Activated B cell treated with CpG ODN at 0.5 μM for 24 hours (primary cell): Measurements from ENCODE around the gene PLEKHO1. TPM values are rescaled to one million over a fixed set of nuclear protein-coding genes. Genes with fewer than 3 reads are reported as not detected.

Experiments
- ATAC-seq: fragments of 200-7000 bp; cut with Tn5 transposase; one replicate; pipeline ENCODE4 v1.10.0; 2021; ENCODE audit warnings: low read depth, mild to moderate bottlenecking, moderate library complexity
- CTCF ChIA-PET: fragments of 350-600 bp; sonication (Branson Sonifier 250); formaldehyde crosslinking; loops from one replicate; lab custom pipeline; 2021; ENCODE audit warnings: antibody characterized with exemption; lab: Charles Lee
- POLR2A ChIA-PET: fragments of 350-600 bp; sonication (Branson Sonifier 250); formaldehyde crosslinking; loops from one replicate; lab custom pipeline; 2021; ENCODE audit warnings: antibody characterized with exemption; lab: Charles Lee
- DNase-seq: peaks from one replicate; pipeline ENCODE4 v3.0.0; 2022
- H3K27ac Mint-ChIP-seq: one replicate; pipeline ENCODE4 v1.8.0; 2020; ENCODE audit warnings: mixed read lengths
- H3K27me3 Mint-ChIP-seq: one replicate; pipeline ENCODE4 v1.8.0; 2021; ENCODE audit warnings: mixed read lengths
- H3K36me3 Mint-ChIP-seq: one replicate; pipeline ENCODE4 v1.8.0; 2021; ENCODE audit warnings: low read depth, mixed read lengths
- H3K4me1 Mint-ChIP-seq: one replicate; pipeline ENCODE4 v1.8.0; 2021; ENCODE audit warnings: mixed read lengths
- H3K4me3 Mint-ChIP-seq: one replicate; pipeline ENCODE4 v1.8.0; 2020; ENCODE audit warnings: mild to moderate bottlenecking, mixed read lengths
- H3K9me3 Mint-ChIP-seq: one replicate; pipeline ENCODE4 v1.8.0; 2020; ENCODE audit warnings: mixed read lengths
- intact Hi-C: fragments of 100-400 bp; cut with micrococcal nuclease; formaldehyde crosslinking; loops from one replicate; pipeline ENCODE4 v1.15.1; 2024
- total RNA-seq: library from RNA; stranded (reverse); gene quantifications from 2 replicates; pipeline ENCODE4 v1.2.3, GENCODE V29; 2022
- TF ChIP-seq, protein P1 (sequence below): fragments of 200-600 bp; IDR thresholded peaks from one replicate; pipeline ENCODE4 v1.8.0; 2022; ENCODE audit warnings: antibody characterized with exemption, mild to moderate bottlenecking

PLEKHO1 gene
- total RNA-seq, 1 donor from 2014 or later = 208 TPM

DNA sequence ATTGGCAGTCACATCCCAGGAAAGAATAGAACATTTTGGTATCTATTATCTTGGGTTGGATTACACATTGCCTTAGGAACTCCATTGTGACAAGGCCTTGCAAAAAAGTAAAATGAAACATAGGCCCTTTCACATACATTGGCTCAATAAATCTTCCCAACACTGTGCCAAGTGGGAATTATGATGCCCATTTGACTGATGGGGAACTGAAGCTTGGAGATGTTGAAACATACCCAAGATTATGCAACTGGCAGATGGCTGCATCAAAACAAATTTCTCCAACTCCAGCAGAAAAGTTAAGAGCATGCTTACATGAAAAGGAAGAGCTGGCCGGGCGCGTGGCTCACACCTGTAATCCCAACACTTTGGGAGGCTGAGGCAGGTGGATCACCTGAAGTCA, 26.9 kb downstream of the PLEKHO1 start:
- no peak for DNase-seq
- Mint-ChIP-seq H3K27me3 (no peaks in the 10 kb centered on the region), H3K36me3 (peaks cover 5% of the 10 kb centered on the region)

DNA sequence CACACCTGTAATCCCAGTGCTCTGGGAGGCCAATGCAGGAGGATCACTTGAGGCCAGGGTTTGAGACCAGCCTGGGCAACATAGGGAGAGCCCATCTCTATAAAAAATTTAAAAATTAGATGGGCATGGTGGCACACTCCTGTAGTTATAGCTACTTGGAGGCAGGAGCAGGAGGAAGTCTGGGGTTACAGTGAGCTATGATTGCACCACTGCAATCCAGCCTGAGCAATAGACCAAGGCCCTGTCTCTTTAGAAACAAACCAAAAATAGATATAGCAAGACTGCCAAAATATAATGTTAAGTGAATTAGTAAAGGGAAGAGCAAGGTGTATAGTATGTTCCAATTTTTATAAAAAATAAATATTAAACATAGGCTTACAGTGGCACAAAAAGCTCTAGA, 28.8 kb downstream of the PLEKHO1 start:
- H3K36me3 Mint-ChIP-seq = peaks cover under 1% of the 10 kb centered on the region
- DNase-seq (no peak), ATAC-seq (no peak)
- ChIA-PET POLR2A (interaction anchor here (1.6 kb wide), 1 partner anchor 291 kb away, joined by 3 read pairs; a partner anchor contains a TSS), CTCF (interaction anchor here (1.0 kb wide), 1 partner anchor 13 kb away, joined by 3 read pairs; no protein-coding TSS in a partner anchor)
- intact Hi-C loops = no loop called here
- H3K27me3 Mint-ChIP-seq = no peaks in the 10 kb centered on the region
- no peak overlapping the region for H3K4me3 Mint-ChIP-seq
- TF ChIP-seq, protein P1, sequence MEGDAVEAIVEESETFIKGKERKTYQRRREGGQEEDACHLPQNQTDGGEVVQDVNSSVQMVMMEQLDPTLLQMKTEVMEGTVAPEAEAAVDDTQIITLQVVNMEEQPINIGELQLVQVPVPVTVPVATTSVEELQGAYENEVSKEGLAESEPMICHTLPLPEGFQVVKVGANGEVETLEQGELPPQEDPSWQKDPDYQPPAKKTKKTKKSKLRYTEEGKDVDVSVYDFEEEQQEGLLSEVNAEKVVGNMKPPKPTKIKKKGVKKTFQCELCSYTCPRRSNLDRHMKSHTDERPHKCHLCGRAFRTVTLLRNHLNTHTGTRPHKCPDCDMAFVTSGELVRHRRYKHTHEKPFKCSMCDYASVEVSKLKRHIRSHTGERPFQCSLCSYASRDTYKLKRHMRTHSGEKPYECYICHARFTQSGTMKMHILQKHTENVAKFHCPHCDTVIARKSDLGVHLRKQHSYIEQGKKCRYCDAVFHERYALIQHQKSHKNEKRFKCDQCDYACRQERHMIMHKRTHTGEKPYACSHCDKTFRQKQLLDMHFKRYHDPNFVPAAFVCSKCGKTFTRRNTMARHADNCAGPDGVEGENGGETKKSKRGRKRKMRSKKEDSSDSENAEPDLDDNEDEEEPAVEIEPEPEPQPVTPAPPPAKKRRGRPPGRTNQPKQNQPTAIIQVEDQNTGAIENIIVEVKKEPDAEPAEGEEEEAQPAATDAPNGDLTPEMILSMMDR = no peak
- H3K4me1 Mint-ChIP-seq = no peaks in the 10 kb centered on the region
- no peak overlapping the region for H3K27ac Mint-ChIP-seq
- H3K9me3 Mint-ChIP-seq = no peaks in the 10 kb centered on the region

More for the DNA sequence above, 26.9 kb downstream of the PLEKHO1 start:
- CTCF ChIA-PET = no interaction called here
- TF ChIP-seq, protein P1 = no peak
- Mint-ChIP-seq H3K4me1 (no peaks in the 10 kb centered on the region), H3K4me3 (no peak overlapping the region), H3K27ac (no peak overlapping the region), H3K9me3 (no peaks in the 10 kb centered on the region)
- intact Hi-C loops = no loop called here
- POLR2A ChIA-PET = interaction anchor here (1.4 kb wide), 1 partner anchor 10 kb away, joined by 13 read pairs; no protein-coding TSS in a partner anchor
- no peak for ATAC-seq

DNA sequence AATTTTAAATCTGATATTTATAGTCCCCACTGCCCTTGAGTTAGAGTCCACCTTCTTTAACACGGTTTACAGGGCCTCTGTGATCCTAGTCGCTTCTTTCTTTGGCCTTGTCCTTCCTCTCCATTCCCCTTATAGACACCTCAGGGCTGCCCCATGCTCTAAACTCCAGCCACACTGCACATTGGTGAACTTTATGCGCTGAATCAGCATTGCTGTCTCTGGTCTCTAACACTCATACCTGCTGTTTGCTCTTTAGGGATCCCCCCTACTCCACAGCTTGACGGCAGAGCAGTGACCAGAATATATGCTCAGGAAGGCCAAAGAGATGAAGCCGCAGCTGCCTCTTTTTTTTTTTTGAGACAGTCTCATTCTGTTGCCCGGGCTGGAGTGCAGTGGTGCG, 30.2 kb downstream of the PLEKHO1 start:
- CTCF ChIA-PET = no interaction called here
- intact Hi-C loops = no loop called here
- POLR2A ChIA-PET = no interaction called here
- Mint-ChIP-seq H3K27me3 (no peaks in the 10 kb centered on the region), H3K36me3 (no peaks in the 10 kb centered on the region), H3K4me1 (no peaks in the 10 kb centered on the region), H3K4me3 (no peak overlapping the region), H3K9me3 (no peaks in the 10 kb centered on the region), H3K27ac (no peak overlapping the region)
- DNase-seq = no peak
- TF ChIP-seq, protein P1 = no peak
- ATAC-seq = no peak

DNA sequence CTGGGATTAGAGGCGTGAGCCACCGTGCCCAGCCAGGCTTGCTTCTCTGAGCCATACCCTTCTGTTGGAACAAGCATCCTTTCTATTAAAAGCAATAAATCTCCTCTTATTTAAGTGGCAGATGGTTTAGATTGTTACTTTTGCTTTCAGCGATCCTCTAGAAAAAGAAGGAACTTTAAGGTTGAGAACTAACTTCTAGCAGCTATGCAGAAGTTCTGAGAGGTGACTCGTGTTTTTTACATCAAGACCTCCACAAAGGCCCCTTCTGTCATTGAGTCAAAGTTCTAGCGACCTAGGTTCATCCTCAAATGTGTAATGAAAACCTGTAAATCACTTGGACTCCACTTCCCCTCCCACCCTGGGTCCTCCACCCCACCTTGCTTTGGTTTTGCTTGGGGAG, 30.8 kb downstream of the PLEKHO1 start:
- no peak for DNase-seq
- no peak overlapping the region for H3K4me3 Mint-ChIP-seq
- no peaks in the 10 kb centered on the region for H3K36me3 Mint-ChIP-seq
- TF ChIP-seq, protein P1 = no peak
- H3K9me3 Mint-ChIP-seq = no peaks in the 10 kb centered on the region
- ATAC-seq = no peak
- no peak overlapping the region for H3K27ac Mint-ChIP-seq
- intact Hi-C loops = no loop called here
- no peaks in the 10 kb centered on the region for H3K27me3 Mint-ChIP-seq
- no peaks in the 10 kb centered on the region for H3K4me1 Mint-ChIP-seq
- ChIA-PET POLR2A (no interaction called here), CTCF (no interaction called here)

DNA sequence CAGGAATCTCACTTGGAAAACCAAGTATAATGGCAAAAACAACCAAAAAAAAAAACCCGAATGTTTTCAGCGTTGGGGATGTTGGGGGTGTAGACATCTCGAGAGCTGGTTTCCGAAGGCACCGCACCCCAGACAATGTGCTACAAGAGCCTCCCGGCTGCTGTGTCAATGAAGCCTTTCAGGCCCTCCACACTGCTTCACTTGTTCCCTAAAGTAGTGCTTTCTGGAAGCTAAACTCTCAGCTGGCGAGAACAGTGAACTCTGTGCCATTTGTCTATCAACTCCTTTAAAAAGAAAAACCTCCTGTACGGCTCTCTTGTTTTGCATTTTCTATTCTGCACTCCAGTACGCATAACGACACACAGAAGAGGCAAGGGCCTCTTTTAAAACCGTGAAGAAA, 32.5 kb downstream of the PLEKHO1 start:
- TF ChIP-seq, protein P1 = no peak
- Mint-ChIP-seq H3K36me3 (no peaks in the 10 kb centered on the region), H3K27me3 (no peaks in the 10 kb centered on the region), H3K4me3 (no peak overlapping the region), H3K27ac (no peak overlapping the region), H3K4me1 (peaks cover 11% of the 10 kb centered on the region), H3K9me3 (no peaks in the 10 kb centered on the region)
- CTCF ChIA-PET = no interaction called here
- POLR2A ChIA-PET = interaction anchor here (0.6 to 1.2 kb wide), 2 partner anchors 25 to 114 kb away, joined by 3 to 4 read pairs; partner anchors contain the start of gene VPS45
- no peak for DNase-seq
- no peak for ATAC-seq
- intact Hi-C loops = no loop called here
